T-cell (primary cell): ENCODE measurements around the gene FILIP1L. TPM values are rescaled to one million over a fixed set of nuclear protein-coding genes. Genes with fewer than 3 reads are reported as not detected.
A peak's percentile ranks its signal among the peaks of the same experiment; 100 is the strongest.

Experiments used
- ATAC-seq, 4 experiments: fragments of 200-7000 bp in 3 of 4; fragments of 150-1000 bp in 1 of 4; cut with Tn5 transposase; replicated peaks in 1 of 4; 1 replicate in 3 of 4; 2 replicates in 1 of 4; pipeline ENCODE4 v1.10.0; 2021; ENCODE audit warnings: moderate library complexity in 3 of 4, mild to moderate bottlenecking in 2 of 4, moderate number of reproducible peaks in 1 of 4
- CTCF ChIA-PET, 2 donors: fragments of 300-600 bp; sonication (Branson Sonifier 250); formaldehyde crosslinking; loops; one replicate each; lab custom pipeline; 2022; ENCODE audit warnings: antibody characterized with exemption in 2 of 2; lab: Charles Lee
- POLR2A ChIA-PET, 2 donors: fragments of 300-600 bp; sonication (Branson Sonifier 250); formaldehyde crosslinking; loops; one replicate each; lab custom pipeline; 2022; ENCODE audit warnings: antibody characterized with exemption in 2 of 2; lab: Charles Lee
- DNase-seq, 35 experiments: peaks; one replicate each; pipeline versions ENCODE4 v3.0.0 to v3.0.0-alpha.2; 2013 to 2023
- H3K27ac ChIP-seq: one replicate; pipeline ENCODE4 v1.5.1; 2013; ENCODE audit warnings: low read length
- H3K27me3 ChIP-seq, 2 experiments: replicated peaks in 1 of 2; 1 replicate in 1 of 2; 2 replicates in 1 of 2; pipeline versions ENCODE4 v1.6.1 to v1.7.0; 2013; ENCODE audit warnings: low read length in 1 of 2, mixed read lengths in 1 of 2; ENCODE audit not compliant: control insufficient read depth in 2 of 2, insufficient read depth in 2 of 2; ENCODE audit errors: extremely low read depth in 1 of 2
- H3K36me3 ChIP-seq, 2 donors: 1 replicate in 1 of 2; 2 replicates in 1 of 2; pipeline versions ENCODE4 v1.6.1 to v1.7.0; 2013; ENCODE audit warnings: low read length in 1 of 2; ENCODE audit not compliant: control insufficient read depth in 2 of 2, insufficient read depth in 1 of 2; ENCODE audit errors: extremely low read depth in 1 of 2
- H3K4me1 ChIP-seq, 2 experiments: 1 replicate in 1 of 2; 2 replicates in 1 of 2; pipeline versions ENCODE4 v1.6.1 to v1.7.0; 2013; ENCODE audit warnings: low read length in 2 of 2, mixed read lengths in 1 of 2; ENCODE audit not compliant: insufficient read depth in 2 of 2, control insufficient read depth in 1 of 2; ENCODE audit errors: extremely low read depth in 1 of 2
- H3K4me3 ChIP-seq, 2 donors: 1 replicate in 1 of 2; 2 replicates in 1 of 2; pipeline versions ENCODE4 v1.5.1 to v1.7.0; 2013; ENCODE audit warnings: mild to moderate bottlenecking in 2 of 2, low read length in 1 of 2, moderate library complexity in 1 of 2; ENCODE audit not compliant: control insufficient read depth in 1 of 2; ENCODE audit errors: extremely low read depth in 1 of 2
- H3K9me3 ChIP-seq: 2 replicates; pipeline ENCODE4 v1.7.0; 2013
- H3K27ac Mint-ChIP-seq, 2 donors: one replicate each; pipeline ENCODE4 v1.8.0; 2020 to 2021; ENCODE audit warnings: mild to moderate bottlenecking in 2 of 2, mixed read lengths in 2 of 2
- H3K27me3 Mint-ChIP-seq, 2 donors: one replicate each; pipeline ENCODE4 v1.8.0; 2021 to 2022; ENCODE audit warnings: mixed read lengths in 2 of 2
- H3K36me3 Mint-ChIP-seq: one replicate; pipeline ENCODE4 v1.8.0; 2021; ENCODE audit warnings: mixed read lengths
- H3K4me1 Mint-ChIP-seq, 3 donors: one replicate each; pipeline ENCODE4 v1.8.0; 2020 to 2022; ENCODE audit warnings: mixed read lengths in 3 of 3, mild to moderate bottlenecking in 1 of 3
- H3K4me3 Mint-ChIP-seq, 3 donors: one replicate each; pipeline ENCODE4 v1.8.0; 2020 to 2022; ENCODE audit warnings: mild to moderate bottlenecking in 3 of 3, mixed read lengths in 3 of 3, moderate library complexity in 3 of 3
- H3K9me3 Mint-ChIP-seq, 3 donors: one replicate each; pipeline ENCODE4 v1.8.0; 2020 to 2022; ENCODE audit warnings: mixed read lengths in 3 of 3
- WGBS: methylation state at CpG from one replicate; pipeline ENCODE4 v1.1.5; 2013; ENCODE audit warnings: missing lambda C conversion rate; ENCODE audit not compliant: insufficient coverage; 5-methylcytosine and 5-hydroxymethylcytosine counted together
- total RNA-seq, 35 experiments: library from RNA in 6 of 35; stranded (reverse) in 6 of 35; fragments of 120-200 nt in 1 of 35; gene quantifications; one replicate each; pipeline versions ENCODE4 v1.2.1 to v1.2.4 and lab custom pipeline; 2013 to 2026

The FILIP1L gene
- total RNA-seq, 5 donors from 2014 or later (not counting 1 experiment from before 2014, with no cell fraction given), result 0.10 to 0.38 (median 0.27) TPM; not detected in 1

DNA sequence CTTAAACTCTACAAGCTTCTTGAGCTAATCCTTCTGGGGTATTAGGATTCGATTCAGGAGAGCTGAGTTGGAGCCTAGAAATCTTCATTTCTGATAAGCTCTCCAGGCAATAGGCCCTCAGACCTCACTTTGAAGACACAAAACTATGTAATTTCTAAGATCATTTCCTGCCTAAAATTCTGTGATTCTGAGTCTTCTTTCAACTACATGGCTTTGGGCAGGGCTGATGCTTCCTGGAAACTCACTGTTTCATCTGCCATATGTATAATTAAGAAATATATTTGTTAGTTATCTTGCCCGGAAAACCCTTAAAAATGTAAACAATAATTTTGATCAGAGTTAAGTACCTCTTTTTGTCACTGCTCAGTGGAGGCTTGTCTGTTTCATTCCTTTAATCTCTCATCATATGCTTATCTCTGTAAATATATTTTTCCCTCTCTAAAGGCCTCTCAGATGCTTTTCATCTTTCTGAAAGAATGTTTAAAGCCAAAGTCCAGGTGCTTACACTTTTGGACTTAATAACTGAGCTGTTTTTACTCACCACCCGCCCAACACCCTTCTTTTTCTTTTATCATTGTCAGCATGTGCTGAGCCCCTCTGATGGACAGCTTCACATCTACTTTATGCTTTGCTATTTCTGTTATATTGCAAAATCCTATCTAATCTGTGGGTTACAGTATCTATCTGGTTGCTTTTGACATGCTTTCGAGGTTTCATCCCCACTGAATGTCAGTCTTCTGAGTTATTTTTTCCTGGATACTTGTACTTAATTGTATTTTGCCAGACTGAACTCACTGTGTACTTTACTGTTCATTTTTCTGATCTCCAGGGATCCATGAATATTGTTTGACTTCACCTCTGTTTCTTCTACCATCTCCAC lies 38.2 kb downstream of the FILIP1L start:
- peaks cover 22 to 34% of the 10 kb centered on the region in 2 experiments for H3K4me1 ChIP-seq
- peaks cover 0 to 3% of the 10 kb centered on the region in 2 donors for H3K36me3 ChIP-seq
- no peaks in the 10 kb centered on the region for H3K9me3 ChIP-seq
- WGBS, result no CpG with 5 or more reads among the region's 4 CpGs
- H3K36me3 Mint-ChIP-seq, result no peaks in the 10 kb centered on the region
- H3K27me3 Mint-ChIP-seq, result no peaks in the 10 kb centered on the region
- DNase-seq, result no peak
- H3K27me3 ChIP-seq, result no peaks in the 10 kb centered on the region
- H3K4me1 Mint-ChIP-seq, result peaks cover 43 to 47% (median 46%) of the 10 kb centered on the region in 3 donors
- H3K27ac Mint-ChIP-seq, result peak overlapping the region in 1 of 2 donors; percentile 0
- peak in 1 of 4 experiments; percentile 18 for ATAC-seq
- H3K4me3 ChIP-seq, result no peak overlapping the region
- H3K27ac ChIP-seq, result no peak overlapping the region
- peak overlapping the region in 1 of 3 donors; percentile 31 for H3K4me3 Mint-ChIP-seq
- POLR2A ChIA-PET, result no interaction called here
- CTCF ChIA-PET, result interaction anchor here (0.5 to 0.9 kb wide), 4 partner anchors 158 to 244 kb away, joined by 3 to 5 read pairs (median 3); no protein-coding TSS in a partner anchor
- no peaks in the 10 kb centered on the region for H3K9me3 Mint-ChIP-seq

DNA sequence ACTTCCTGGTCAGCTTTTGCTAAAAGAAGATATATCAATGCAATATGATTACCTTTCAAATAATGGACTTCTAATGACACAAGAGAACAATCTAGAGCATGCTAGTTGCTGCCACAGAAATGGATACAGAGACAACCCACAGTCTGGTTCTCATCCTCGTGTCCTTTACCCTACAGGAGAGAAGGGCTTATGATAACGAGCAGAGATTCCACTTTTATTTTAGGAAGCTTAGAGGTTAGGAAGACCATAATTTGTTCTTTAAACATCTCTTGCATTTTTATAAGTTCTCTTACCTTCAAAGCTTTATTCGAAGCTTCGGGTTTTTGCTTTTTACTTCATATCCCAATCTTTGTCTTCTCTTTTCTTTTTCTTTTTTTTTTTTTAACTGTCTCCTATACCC lies 39.1 kb downstream of the FILIP1L start:
- Histone ChIP-seq H3K4me1 (peaks cover 22 to 34% of the 10 kb centered on the region in 2 experiments), H3K9me3 (no peaks in the 10 kb centered on the region), H3K36me3 (no peaks in the 10 kb centered on the region), H3K27ac (no peak overlapping the region), H3K27me3 (no peaks in the 10 kb centered on the region), H3K4me3 (no peak overlapping the region)
- WGBS, result no CpG with 5 or more reads among the region's 4 CpGs
- H3K4me1 Mint-ChIP-seq, result peaks cover 43 to 47% (median 46%) of the 10 kb centered on the region in 3 donors
- H3K4me3 Mint-ChIP-seq, result peak overlapping the region in 1 of 3 donors; percentile 31
- POLR2A ChIA-PET, result interaction anchor here in 1 of 2 donors (0.6 kb wide), 1 partner anchor 381 kb away, joined by 3 read pairs; no protein-coding TSS in a partner anchor
- ATAC-seq (no peak), DNase-seq (no peak)
- CTCF ChIA-PET, result interaction anchor here (0.6 to 1.5 kb wide), 5 partner anchors 9 to 179 kb away, joined by 3 to 5 read pairs (median 3); no protein-coding TSS in a partner anchor
- no peaks in the 10 kb centered on the region for H3K9me3 Mint-ChIP-seq
- no peaks in the 10 kb centered on the region for H3K36me3 Mint-ChIP-seq
- H3K27ac Mint-ChIP-seq, result no peak overlapping the region
- H3K27me3 Mint-ChIP-seq, result no peaks in the 10 kb centered on the region

DNA sequence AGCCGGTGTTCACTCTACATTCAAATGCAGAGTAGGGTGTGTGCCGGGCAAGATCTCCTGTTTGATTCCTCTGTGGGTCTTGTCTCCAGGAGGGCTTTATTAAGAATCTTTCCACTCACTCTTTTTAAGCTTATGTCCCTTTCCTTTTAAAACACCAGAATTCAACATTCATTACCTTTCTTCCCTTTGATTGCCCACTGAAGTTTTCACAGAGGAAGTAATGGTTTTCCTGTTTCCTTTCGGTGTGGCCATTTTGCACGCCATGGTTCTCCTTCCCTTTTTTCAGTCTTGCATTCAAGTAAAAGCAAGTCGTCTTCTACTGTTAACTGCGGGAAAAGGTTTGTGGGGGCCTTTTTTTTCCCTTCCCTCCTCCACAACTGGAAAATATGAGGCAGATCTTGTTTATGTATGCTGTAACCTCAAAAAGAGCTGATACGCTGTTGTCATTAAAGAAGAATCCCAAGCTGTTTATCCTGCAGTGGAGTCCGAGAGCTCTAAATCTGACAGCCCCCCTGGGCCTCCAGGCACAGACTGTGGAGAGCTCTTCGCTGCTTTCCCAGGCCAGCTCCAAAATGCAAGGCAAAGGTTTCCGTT lies 40.5 kb downstream of the FILIP1L start:
- Histone ChIP-seq H3K27ac (no peak overlapping the region), H3K36me3 (no peaks in the 10 kb centered on the region), H3K9me3 (no peaks in the 10 kb centered on the region), H3K27me3 (no peaks in the 10 kb centered on the region), H3K4me1 (peaks cover 22 to 34% of the 10 kb centered on the region in 2 experiments), H3K4me3 (peak overlapping the region in 1 of 2 donors; percentile 52)
- ChIA-PET CTCF (interaction anchor here (0.6 to 1.5 kb wide), 5 partner anchors 8 to 1427 kb away, joined by 3 to 6 read pairs (median 4); no protein-coding TSS in a partner anchor), POLR2A (interaction anchor here in 1 of 2 donors (0.6 kb wide), 1 partner anchor 312 kb away, joined by 3 read pairs; no protein-coding TSS in a partner anchor)
- no peaks in the 10 kb centered on the region for H3K27me3 Mint-ChIP-seq
- peak overlapping the region; percentile 10 to 68 for H3K27ac Mint-ChIP-seq
- no peaks in the 10 kb centered on the region for H3K36me3 Mint-ChIP-seq
- peak overlapping the region; percentile 65 to 72 (median 71) for H3K4me3 Mint-ChIP-seq
- H3K4me1 Mint-ChIP-seq, result peaks cover 49 to 53% (median 52%) of the 10 kb centered on the region in 3 donors
- peak in 2 of 4 experiments; percentile 13 to 28 for ATAC-seq
- H3K9me3 Mint-ChIP-seq, result no peaks in the 10 kb centered on the region
- WGBS, result 56% methylated on average over 5 of the region's 10 CpGs
- peak in 1 of 35 experiments; percentile 31 for DNase-seq

DNA sequence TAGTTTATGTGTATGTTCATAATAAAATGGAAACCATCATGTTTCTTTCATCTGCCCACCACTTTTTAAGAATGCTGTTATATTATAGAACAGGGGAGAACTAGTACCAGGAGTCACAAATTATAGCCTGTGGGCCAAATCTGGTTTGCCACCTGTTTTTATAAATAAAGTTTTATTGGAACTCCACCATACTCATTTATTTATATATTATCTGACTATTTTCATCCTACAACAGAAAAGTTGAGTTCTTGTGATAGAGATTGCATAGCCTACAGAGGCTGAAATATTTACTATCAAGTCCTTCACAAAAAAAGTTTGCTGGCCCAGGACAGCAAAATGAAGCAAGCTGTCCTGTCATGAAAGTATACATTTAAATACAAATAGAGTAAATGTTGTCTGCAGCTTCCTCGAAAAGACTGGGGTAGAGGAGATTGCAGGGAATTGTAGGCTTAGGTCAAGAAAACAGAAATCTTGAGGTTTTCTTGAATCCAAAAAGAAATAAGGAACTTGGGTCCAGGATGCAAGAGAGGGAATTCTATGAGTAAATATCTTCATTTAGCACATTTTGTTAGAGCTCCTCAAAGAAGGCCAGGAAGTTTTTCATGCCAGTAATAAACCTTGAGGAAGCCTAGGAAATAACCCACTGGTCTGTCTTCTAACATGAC lies 41.1 kb downstream of the FILIP1L start:
- no peaks in the 10 kb centered on the region for H3K36me3 ChIP-seq
- ATAC-seq (no peak), DNase-seq (no peak)
- Mint-ChIP-seq H3K9me3 (no peaks in the 10 kb centered on the region), H3K4me1 (peaks cover 50 to 54% (median 54%) of the 10 kb centered on the region in 3 donors), H3K36me3 (no peaks in the 10 kb centered on the region), H3K4me3 (peak overlapping the region in 2 of 3 donors; percentile 65 to 72), H3K27ac (peak overlapping the region in 1 of 2 donors; percentile 68), H3K27me3 (no peaks in the 10 kb centered on the region)
- H3K27me3 ChIP-seq, result no peaks in the 10 kb centered on the region
- no CpG with 5 or more reads among the region's 1 CpG for WGBS
- CTCF ChIA-PET, result interaction anchor here in 1 of 2 donors (1.3 kb wide), 1 partner anchor 18 kb away, joined by 3 read pairs; no protein-coding TSS in a partner anchor
- POLR2A ChIA-PET, result interaction anchor here (0.5 to 0.6 kb wide), 2 partner anchors 55 to 313 kb away, joined by 3 read pairs; no protein-coding TSS in a partner anchor
- no peak overlapping the region for H3K27ac ChIP-seq
- H3K4me3 ChIP-seq, result peak overlapping the region in 1 of 2 donors; percentile 52
- H3K4me1 ChIP-seq, result peaks cover 22 to 34% of the 10 kb centered on the region in 2 experiments
- H3K9me3 ChIP-seq, result no peaks in the 10 kb centered on the region

DNA sequence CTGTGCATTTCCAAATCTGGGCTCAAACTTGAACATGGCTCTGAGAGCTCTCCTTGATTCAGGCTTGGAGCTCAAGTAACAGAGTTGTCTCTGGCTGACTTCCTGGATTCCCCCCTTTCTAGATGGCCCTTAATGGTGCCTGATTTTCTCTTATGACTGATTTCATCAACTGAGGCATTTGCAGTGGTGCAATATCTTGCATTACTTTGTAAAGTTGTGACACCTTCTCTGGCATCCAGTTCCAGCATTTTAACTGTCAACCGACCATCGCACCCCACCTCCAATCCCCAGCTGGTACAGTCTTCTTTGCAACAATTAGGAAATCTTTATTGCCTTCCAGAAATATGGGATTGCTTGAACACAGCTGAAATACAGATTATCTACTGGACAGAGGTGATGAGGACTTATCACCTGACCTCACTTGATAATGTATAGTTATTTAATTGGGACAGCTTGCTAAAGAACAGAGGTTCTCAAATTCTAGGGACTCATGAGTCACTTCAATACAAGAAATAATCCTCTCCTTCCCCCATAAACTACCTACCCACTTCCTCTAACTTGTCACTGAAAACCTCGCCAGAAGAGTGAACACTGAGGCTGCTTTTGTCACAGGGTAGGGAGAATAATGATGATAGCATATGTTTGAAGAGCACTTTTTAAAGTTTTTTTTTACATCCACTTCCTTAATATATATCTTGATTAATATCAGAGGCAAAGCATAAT lies 41.8 kb downstream of the FILIP1L start:
- H3K4me3 ChIP-seq, result no peak overlapping the region
- H3K27ac Mint-ChIP-seq, result peak overlapping the region; percentile 2 to 4
- ATAC-seq, result peak; percentile 46 to 73 (median 58)

More for the DNA sequence above, 41.8 kb downstream of the FILIP1L start:
- no CpG with 5 or more reads among the region's 3 CpGs for WGBS
- no peaks in the 10 kb centered on the region for H3K9me3 ChIP-seq
- no peaks in the 10 kb centered on the region for H3K36me3 Mint-ChIP-seq
- CTCF ChIA-PET, result interaction anchor here (1.3 to 4.5 kb wide), 2 partner anchors 19 to 182 kb away, joined by 3 to 17 read pairs; no protein-coding TSS in a partner anchor
- H3K4me1 Mint-ChIP-seq, result peaks cover 50 to 54% (median 54%) of the 10 kb centered on the region in 3 donors
- H3K4me3 Mint-ChIP-seq, result peak overlapping the region in 1 of 3 donors; percentile 72
- no peaks in the 10 kb centered on the region for H3K27me3 Mint-ChIP-seq
- DNase-seq, result peak in 1 of 35 experiments; percentile 17
- POLR2A ChIA-PET, result interaction anchor here in 1 of 2 donors (0.5 kb wide), 1 partner anchor 54 kb away, joined by 3 read pairs; no protein-coding TSS in a partner anchor
- H3K36me3 ChIP-seq, result no peaks in the 10 kb centered on the region
- H3K9me3 Mint-ChIP-seq, result no peaks in the 10 kb centered on the region
- peaks cover 22 to 34% of the 10 kb centered on the region in 2 experiments for H3K4me1 ChIP-seq
- H3K27me3 ChIP-seq, result no peaks in the 10 kb centered on the region
- H3K27ac ChIP-seq, result no peak overlapping the region
